Measurements from ENCODE around the gene PID1. TPM values are rescaled to one million over a fixed set of nuclear protein-coding genes. Genes with fewer than 3 reads are reported as not detected.

The PID1 gene
- total RNA-seq, 1 donor from 2014 or later = 1.4 TPM

- Histone ChIP-seq H3K4me3 (no peak overlapping the region), H2AFZ (replicated peaks) (no peak overlapping the region), H3K79me2 (ENCODE audit: low read depth) (no peaks in the 10 kb centered on the region), H4K20me1 (ENCODE audit: low read depth) (no peaks in the 10 kb centered on the region), H3K4me1 (no peaks in the 10 kb centered on the region), H3K9ac (no peak overlapping the region), H3K9me3 (ENCODE audit: low read depth) (no peaks in the 10 kb centered on the region), H3K27ac (no peak overlapping the region), H3K36me3 (no peaks in the 10 kb centered on the region), H3F3A (ENCODE audit: low read depth) (no peaks in the 10 kb centered on the region), H3K4me2 (no peak overlapping the region), H3K27me3 (no peaks in the 10 kb centered on the region)
- Mint-ChIP-seq H3K27me3 (ENCODE audit: insufficient read depth, low read depth) (no peaks in the 10 kb centered on the region), H3K9me3 (no peaks in the 10 kb centered on the region), H3K27ac (no peak overlapping the region), H3K4me1 (peaks cover under 1% of the 10 kb centered on the region), H3K4me3 (no peak overlapping the region), H3K36me3 (no peaks in the 10 kb centered on the region)
- TF ChIP-seq CTCF (IDR thresholded peaks at IDR 0.05) = no peak
- TF ChIP-seq EZH2phosphoT487 (IDR thresholded peaks at IDR 0.05) = no peak
- no peak for TF ChIP-seq EZH2 (IDR thresholded peaks at IDR 0.05)
- no peak for DNase-seq (ENCODE audit: low spot score)
These were observed 111.7 kb downstream of the PID1 start for GRCh38 chr2:229159405-229159804.

- no peak for DNase-seq (ENCODE audit: low spot score)
- Mint-ChIP-seq H3K4me3 (no peak overlapping the region), H3K9me3 (no peaks in the 10 kb centered on the region), H3K27ac (no peak overlapping the region), H3K27me3 (ENCODE audit: insufficient read depth, low read depth) (peaks cover 2% of the 10 kb centered on the region), H3K36me3 (no peaks in the 10 kb centered on the region), H3K4me1 (peaks cover 2% of the 10 kb centered on the region)
- no peaks in the 10 kb centered on the region for H4K20me1 ChIP-seq (ENCODE audit: low read depth)
- H3K4me2 ChIP-seq = no peak overlapping the region
- H3F3A ChIP-seq (ENCODE audit: low read depth) = no peaks in the 10 kb centered on the region
- no peaks in the 10 kb centered on the region for H3K4me1 ChIP-seq
- H3K27ac ChIP-seq = no peak overlapping the region
- TF ChIP-seq EZH2 (IDR thresholded peaks at IDR 0.05) (no peak), CTCF (IDR thresholded peaks at IDR 0.05) (no peak), EZH2phosphoT487 (IDR thresholded peaks at IDR 0.05) (no peak)
- no peak overlapping the region for H3K9ac ChIP-seq
- no peak overlapping the region for H3K4me3 ChIP-seq
- no peaks in the 10 kb centered on the region for H3K27me3 ChIP-seq
- H2AFZ ChIP-seq (replicated peaks) = no peak overlapping the region
- H3K36me3 ChIP-seq = no peaks in the 10 kb centered on the region
- no peaks in the 10 kb centered on the region for H3K9me3 ChIP-seq (ENCODE audit: low read depth)
- no peaks in the 10 kb centered on the region for H3K79me2 ChIP-seq (ENCODE audit: low read depth)
These were observed 116.7 kb downstream of the PID1 start for GRCh38 chr2:229154381-229154780.

GRCh38 chr2:229153951-229154350 lies 117.1 kb downstream of the PID1 start:
- H3K4me3 Mint-ChIP-seq = no peak overlapping the region
- H3K4me2 ChIP-seq = no peak overlapping the region
- no peaks in the 10 kb centered on the region for H3K9me3 ChIP-seq (ENCODE audit: low read depth)
- peaks cover 2% of the 10 kb centered on the region for H3K4me1 Mint-ChIP-seq
- no peaks in the 10 kb centered on the region for H3K9me3 Mint-ChIP-seq
- TF ChIP-seq CTCF (IDR thresholded peaks at IDR 0.05) = no peak
- TF ChIP-seq EZH2phosphoT487 (IDR thresholded peaks at IDR 0.05) = no peak
- no peak for TF ChIP-seq EZH2 (IDR thresholded peaks at IDR 0.05)
- H3F3A ChIP-seq (ENCODE audit: low read depth) = no peaks in the 10 kb centered on the region
- no peak overlapping the region for H3K27ac Mint-ChIP-seq
- H3K27me3 ChIP-seq = no peaks in the 10 kb centered on the region
- no peak overlapping the region for H3K27ac ChIP-seq
- H3K79me2 ChIP-seq (ENCODE audit: low read depth) = no peaks in the 10 kb centered on the region
- H3K4me3 ChIP-seq = no peak overlapping the region
- no peak overlapping the region for H2AFZ ChIP-seq (replicated peaks)
- no peaks in the 10 kb centered on the region for H3K4me1 ChIP-seq
- no peaks in the 10 kb centered on the region for H3K36me3 ChIP-seq
- no peak overlapping the region for H3K9ac ChIP-seq
- no peaks in the 10 kb centered on the region for H4K20me1 ChIP-seq (ENCODE audit: low read depth)
- H3K27me3 Mint-ChIP-seq (ENCODE audit: insufficient read depth, low read depth) = peaks cover 2% of the 10 kb centered on the region
- DNase-seq (ENCODE audit: low spot score) = no peak
- no peaks in the 10 kb centered on the region for H3K36me3 Mint-ChIP-seq

All from neural progenitor cell (in vitro differentiated cells).